ENCODE measurements around the gene ICAM3.

The ICAM3 gene

DNA sequence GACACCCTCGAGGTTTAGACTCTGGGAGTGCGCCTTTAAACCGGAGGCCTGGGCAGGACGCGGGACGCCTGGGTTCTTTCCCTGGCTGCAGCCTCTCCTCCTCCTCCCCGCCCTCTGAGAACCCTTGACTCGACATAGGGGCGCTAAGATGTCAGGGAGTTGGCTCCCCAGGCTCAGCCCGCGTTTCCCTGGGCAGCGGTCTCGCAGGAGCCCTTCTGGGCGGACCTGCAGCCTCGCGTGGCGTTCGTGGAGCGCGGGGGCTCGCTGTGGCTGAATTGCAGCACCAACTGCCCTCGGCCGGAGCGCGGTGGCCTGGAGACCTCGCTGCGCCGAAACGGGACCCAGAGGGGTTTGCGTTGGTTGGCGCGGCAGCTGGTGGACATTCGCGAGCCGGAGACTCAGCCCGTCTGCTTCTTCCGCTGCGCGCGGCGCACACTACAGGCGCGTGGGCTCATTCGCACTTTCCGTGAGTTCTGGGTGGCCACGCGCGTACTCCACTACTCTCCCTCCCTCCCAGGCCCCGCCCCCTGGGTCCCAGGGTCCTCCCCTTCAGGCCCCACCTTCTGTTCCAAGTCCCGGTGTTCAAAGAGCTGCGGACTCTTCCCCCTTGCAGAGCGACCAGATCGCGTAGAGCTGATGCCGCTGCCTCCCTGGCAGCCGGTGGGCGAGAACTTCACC is 48.4 kb downstream of the ICAM3 start:
- no peak for DNase-seq (ENCODE audit: low spot score)

DNA sequence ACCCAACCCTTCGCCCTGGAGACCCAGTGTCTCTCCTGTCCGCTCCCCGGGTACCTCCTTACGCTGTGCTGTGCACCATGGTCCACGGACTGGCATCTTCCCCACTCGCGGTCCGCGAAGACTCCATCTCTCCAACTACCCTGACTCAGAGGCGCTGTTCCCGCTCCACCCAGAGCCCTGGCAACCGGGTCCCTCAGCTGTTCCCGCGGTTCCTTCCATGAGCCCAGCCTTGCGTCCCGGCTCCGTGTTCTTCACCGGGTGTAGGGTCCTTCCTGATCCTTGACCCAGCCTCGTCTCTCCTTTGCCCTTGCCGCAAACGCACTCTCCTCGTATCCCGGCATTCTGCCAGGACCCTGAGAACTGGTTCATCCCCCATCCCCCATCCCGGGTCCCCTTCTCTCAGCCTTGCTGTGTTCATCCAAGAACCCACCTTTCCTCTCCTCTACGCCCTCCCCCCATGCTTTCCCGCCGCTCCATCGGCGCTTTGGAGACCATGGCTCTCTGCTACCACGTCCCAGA is 49.0 kb downstream of the ICAM3 start:
- DNase-seq (ENCODE audit: low spot score) = no peak

DNA sequence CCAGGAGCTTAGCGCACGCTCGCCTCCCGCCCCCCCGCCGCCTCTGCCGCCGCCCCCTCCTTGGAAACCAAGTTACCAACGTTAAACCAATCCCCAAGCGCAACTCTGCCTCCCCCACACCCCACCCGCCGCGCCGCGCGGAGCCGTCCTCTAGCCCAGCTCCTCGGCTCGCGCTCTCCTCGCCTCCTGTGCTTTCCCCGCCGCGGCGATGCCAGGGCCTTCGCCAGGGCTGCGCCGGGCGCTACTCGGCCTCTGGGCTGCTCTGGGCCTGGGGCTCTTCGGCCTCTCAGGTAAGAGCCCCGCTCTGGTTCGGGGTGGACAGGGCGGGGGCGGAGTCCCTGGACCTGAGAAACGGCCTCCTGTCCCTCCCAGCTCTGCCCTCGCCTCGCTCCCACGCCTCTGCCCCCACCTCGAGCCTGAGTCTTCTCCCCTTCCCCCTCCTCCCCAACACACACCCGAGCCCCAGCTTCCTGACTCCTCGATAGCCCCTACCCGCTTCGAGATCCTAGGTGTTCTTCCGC is 49.5 kb downstream of the ICAM3 start, which contains the start of gene ICAM5:
Gene ICAM5, plus strand, starts transcription at position 117 of the 521 bp plus-strand sequence. Its CDS starts 92 bp downstream, at position 209.
- no peak for DNase-seq (ENCODE audit: low spot score)

DNA sequence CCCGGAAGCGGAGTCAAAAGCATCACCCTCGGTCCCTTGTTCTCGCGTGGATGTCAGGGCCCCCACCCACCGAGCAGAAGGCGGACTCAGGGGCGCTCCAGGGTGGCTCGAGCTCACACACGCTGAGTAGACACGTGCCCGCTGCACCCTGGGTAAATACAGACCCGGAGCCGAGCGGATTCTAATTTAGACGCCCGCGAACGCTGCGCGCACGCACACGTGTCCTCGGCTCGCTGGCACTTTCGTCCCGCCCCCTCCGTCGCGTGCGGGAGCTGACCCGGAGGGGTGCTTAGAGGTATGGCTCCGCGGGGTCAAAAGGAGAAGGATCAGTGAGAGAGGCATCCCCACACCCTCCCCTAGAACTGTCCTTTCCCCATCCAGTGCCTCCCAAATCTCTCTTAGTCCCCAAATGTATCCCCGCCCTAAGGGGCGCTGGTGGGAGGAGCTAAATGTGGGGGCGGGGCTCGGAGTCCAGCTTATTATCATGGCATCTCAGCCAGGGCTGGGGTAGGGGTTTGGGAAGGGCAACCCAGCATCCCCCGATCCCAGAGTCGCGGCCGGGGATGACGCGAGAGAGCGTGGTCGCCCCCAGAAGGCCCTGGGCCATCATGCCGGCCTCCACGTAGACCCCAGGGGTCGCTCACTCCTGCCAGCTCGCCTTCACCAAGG is 50.1 kb downstream of the ICAM3 start:
- peak; percentile 71 for DNase-seq (ENCODE audit: low spot score)

DNA sequence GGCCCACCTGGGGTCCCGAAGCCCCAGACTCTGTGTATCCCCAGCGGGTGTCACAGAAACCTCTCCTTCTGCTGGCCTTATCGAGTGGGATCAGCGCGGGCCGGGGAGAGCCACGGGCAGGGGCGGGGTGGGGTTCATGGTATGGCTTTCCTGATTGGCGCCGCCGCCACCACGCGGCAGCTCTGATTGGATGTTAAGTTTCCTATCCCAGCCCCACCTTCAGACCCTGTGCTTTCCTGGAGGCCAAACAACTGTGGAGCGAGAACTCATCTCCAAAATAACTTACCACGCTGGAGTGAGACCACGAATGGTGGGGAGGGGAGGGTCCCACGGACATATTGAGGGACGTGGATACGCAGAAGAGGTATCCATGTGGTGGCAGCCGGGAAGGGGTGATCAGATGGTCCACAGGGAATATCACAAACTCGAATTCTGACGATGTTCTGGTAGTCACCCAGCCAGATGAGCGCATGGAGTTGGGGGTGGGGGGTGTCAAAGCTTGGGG is 50.7 kb downstream of the ICAM3 start:
- peak; percentile 75 for DNase-seq (ENCODE audit: low spot score)

DNA sequence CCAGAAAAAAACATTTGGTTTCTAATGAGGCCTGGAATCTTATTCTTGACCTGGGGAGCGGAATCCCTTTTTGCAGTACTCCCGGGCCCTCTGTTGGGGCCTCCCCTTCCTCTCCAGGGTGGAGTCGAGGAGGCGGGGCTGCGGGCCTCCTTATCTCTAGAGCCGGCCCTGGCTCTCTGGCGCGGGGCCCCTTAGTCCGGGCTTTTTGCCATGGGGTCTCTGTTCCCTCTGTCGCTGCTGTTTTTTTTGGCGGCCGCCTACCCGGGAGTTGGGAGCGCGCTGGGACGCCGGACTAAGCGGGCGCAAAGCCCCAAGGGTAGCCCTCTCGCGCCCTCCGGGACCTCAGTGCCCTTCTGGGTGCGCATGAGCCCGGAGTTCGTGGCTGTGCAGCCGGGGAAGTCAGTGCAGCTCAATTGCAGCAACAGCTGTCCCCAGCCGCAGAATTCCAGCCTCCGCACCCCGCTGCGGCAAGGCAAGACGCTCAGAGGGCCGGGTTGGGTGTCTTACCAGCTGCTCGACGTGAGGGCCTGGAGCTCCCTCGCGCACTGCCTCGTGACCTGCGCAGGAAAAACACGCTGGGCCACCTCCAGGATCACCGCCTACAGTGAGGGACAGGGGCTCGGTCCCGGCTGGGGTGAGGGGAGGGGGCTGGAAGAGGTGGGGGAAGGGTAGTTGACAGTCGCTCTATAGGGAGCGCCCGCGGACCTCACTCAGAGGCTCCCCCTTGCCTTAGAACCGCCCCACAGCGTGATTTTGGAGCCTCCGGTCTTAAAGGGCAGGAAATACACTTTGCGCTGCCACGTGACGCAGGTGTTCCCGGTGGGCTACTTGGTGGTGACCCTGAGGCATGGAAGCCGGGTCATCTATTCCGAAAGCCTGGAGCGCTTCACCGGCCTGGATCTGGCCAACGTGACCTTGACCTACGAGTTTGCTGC is 52.4 kb downstream of the ICAM3 start, which contains the start of gene ICAM4:
Gene ICAM4, plus strand, starts transcription at position 153 of the 935 bp plus-strand sequence. Its CDS starts 58 bp downstream, at position 211.
- DNase-seq (ENCODE audit: low spot score) = no peak

DNA sequence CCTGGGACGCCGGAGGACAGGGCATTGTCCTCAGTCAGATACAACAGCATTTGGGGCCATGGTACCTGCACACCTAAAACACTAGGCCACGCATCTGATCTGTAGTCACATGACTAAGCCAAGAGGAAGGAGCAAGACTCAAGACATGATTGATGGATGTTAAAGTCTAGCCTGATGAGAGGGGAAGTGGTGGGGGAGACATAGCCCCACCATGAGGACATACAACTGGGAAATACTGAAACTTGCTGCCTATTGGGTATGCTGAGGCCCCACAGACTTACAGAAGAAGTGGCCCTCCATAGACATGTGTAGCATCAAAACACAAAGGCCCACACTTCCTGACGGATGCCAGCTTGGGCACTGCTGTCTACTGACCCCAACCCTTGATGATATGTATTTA is 54.0 kb downstream of the ICAM3 start:
- no peak for DNase-seq (ENCODE audit: low spot score)

DNA sequence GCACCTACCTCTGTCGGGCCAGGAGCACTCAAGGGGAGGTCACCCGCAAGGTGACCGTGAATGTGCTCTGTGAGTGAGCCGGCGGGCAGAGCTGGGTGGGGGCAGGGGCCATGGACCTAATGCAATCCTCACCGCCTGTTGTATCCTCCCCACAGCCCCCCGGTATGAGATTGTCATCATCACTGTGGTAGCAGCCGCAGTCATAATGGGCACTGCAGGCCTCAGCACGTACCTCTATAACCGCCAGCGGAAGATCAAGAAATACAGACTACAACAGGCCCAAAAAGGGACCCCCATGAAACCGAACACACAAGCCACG is 54.5 kb downstream of the ICAM3 start:
- DNase-seq (ENCODE audit: low spot score) = no peak

DNA sequence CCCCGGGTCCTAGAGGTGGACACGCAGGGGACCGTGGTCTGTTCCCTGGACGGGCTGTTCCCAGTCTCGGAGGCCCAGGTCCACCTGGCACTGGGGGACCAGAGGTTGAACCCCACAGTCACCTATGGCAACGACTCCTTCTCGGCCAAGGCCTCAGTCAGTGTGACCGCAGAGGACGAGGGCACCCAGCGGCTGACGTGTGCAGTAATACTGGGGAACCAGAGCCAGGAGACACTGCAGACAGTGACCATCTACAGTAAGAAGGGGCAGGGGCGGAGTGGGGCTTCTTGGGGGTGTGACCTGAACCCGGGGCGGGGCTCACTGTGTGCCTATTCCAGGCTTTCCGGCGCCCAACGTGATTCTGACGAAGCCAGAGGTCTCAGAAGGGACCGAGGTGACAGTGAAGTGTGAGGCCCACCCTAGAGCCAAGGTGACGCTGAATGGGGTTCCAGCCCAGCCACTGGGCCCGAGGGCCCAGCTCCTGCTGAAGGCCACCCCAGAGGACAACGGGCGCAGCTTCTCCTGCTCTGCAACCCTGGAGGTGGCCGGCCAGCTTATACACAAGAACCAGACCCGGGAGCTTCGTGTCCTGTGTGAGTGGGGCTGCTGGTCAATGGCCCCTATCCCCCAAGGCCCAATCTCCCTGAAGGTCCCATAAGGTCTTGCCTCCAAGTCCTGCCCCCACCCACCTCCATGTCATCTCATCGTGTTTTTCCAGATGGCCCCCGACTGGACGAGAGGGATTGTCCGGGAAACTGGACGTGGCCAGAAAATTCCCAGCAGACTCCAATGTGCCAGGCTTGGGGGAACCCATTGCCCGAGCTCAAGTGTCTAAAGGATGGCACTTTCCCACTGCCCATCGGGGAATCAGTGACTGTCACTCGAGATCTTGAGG is 55.1 kb downstream of the ICAM3 start:
- no peak for DNase-seq (ENCODE audit: low spot score)
